Activated naive CD4-positive, alpha-beta T cell treated with anti-CD3 and anti-CD28 coated beads, Interleukin-2, amount 10 ng/mL, durations not matched to agents 7 days and 5 days (primary cell): ENCODE data around the gene RABGGTA.
"Not testable (repeated sequence)": the region's sequence is repeated elsewhere in the genome, so short reads cannot be mapped to it uniquely, and the experiment has no call there.

Experiments
- CTCF ChIA-PET: fragments of 350-600 bp; sonication (Branson Sonifier 250); formaldehyde crosslinking; loops from one replicate; lab custom pipeline; 2021; ENCODE audit warnings: antibody characterized with exemption; lab: Charles Lee
- DNase-seq: peaks from one replicate; pipeline ENCODE4 v3.0.0-alpha.2; 2020
- H3K27ac Mint-ChIP-seq: one replicate; pipeline ENCODE4 v1.8.0; 2021; ENCODE audit warnings: mild to moderate bottlenecking, moderate library complexity, mixed read lengths
- H3K27me3 Mint-ChIP-seq: one replicate; pipeline ENCODE4 v1.8.0; 2021; ENCODE audit warnings: mild to moderate bottlenecking, mixed read lengths
- H3K36me3 Mint-ChIP-seq: one replicate; pipeline ENCODE4 v1.8.0; 2021; ENCODE audit warnings: mixed read lengths
- H3K4me1 Mint-ChIP-seq: one replicate; pipeline ENCODE4 v1.8.0; 2021; ENCODE audit warnings: mixed read lengths
- H3K4me3 Mint-ChIP-seq: one replicate; pipeline ENCODE4 v1.8.0; 2021; ENCODE audit warnings: mild to moderate bottlenecking, moderate library complexity, mixed read lengths
- H3K9me3 Mint-ChIP-seq: one replicate; pipeline ENCODE4 v1.8.0; 2021; ENCODE audit warnings: mixed read lengths

RABGGTA gene

GRCh38 chr14:24245350-24245749 is 26.0 kb downstream of the RABGGTA start:
- CTCF ChIA-PET, result interaction anchor here (0.8 to 9.1 kb wide), 10 partner anchors 26 to 86 kb away, joined by 3 to 223 read pairs (median 5); partner anchors contain the start of genes CHMP4A, CIDEB, DHRS1 and LTB4R2
- DNase-seq, H3K27ac Mint-ChIP-seq, H3K9me3 Mint-ChIP-seq, H3K27me3 Mint-ChIP-seq, H3K4me3 Mint-ChIP-seq: not testable (repeated sequence)
- Mint-ChIP-seq H3K36me3 (peaks cover 13% of the 10 kb centered on the region), H3K4me1 (peaks cover 57% of the 10 kb centered on the region)

DNA sequence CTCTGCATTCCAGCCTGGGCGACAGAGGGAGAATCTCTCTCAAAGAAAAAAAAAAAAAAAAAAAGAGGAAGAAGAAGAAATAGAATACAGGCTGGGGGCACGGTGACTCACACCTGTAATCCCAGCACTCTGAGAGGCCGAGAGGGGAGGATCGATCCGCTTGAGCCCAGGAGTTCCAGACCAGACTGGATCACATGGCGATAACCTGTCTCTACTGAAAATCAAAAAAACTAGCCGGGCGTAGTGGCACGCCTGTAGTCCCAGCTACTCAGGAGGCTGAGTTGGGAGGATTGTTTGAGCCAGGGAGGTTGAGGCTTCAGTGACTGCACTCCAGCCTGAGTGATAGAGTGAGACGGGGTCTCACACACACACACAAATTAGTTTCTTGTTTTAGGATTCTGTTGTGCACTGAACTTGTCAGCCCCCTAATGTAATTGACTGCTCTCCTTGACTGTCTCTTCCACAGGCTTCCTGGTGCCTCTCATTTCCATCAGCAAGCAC is 28.0 kb downstream of the RABGGTA start:
- CTCF ChIA-PET, result interaction anchor here (0.5 to 9.1 kb wide), 23 partner anchors 8 to 680 kb away, joined by 3 to 223 read pairs (median 5); partner anchors contain the start of genes CIDEB, DCAF11, DHRS1 and GMPR2
- H3K4me1 Mint-ChIP-seq, result peaks cover 66% of the 10 kb centered on the region
- no peaks in the 10 kb centered on the region for H3K9me3 Mint-ChIP-seq
- H3K4me3 Mint-ChIP-seq, result peak overlapping the region; percentile 81
- H3K27ac Mint-ChIP-seq, result peak overlapping the region; percentile 97
- no peak for DNase-seq
- peaks cover 28% of the 10 kb centered on the region for H3K36me3 Mint-ChIP-seq
- H3K27me3 Mint-ChIP-seq, result no peaks in the 10 kb centered on the region

DNA sequence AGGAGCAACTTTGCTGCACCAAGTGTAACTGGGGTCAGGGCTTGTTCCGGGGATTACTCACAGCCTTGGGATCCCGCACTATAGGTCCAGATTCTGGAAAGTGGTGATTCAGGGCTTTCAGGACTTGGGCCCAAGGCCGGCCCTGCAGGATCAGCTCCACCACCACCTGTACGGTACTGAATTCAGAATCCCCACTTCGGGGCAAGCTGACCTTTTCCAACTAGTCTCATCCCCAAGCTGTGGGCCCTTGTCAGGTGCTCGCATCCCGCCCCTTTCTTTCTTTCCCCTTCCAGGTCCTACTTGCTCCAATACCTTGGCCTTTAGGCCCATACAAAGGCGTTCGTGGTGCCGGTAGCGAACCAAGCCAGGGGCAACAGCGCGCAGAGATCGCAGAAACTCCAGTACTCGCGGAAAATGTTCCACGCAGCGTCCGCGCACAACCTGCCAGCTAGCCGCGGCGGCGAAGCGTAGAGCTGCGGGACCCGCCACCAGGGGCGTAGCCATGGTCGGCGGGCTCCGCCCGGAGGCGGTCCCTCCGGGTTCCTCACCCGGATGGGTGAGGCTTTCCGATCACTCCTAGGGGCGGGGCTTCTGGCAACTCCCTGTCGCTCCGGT is 29.5 kb downstream of the RABGGTA start:
- H3K27ac Mint-ChIP-seq, result peak overlapping the region; percentile 97
- no peaks in the 10 kb centered on the region for H3K27me3 Mint-ChIP-seq
- H3K4me1 Mint-ChIP-seq, result peaks cover 67% of the 10 kb centered on the region
- no peaks in the 10 kb centered on the region for H3K9me3 Mint-ChIP-seq
- peaks cover 42% of the 10 kb centered on the region for H3K36me3 Mint-ChIP-seq
- CTCF ChIA-PET, result interaction anchor here (0.7 to 9.1 kb wide), 26 partner anchors 8 to 189 kb away, joined by 3 to 223 read pairs (median 4); partner anchors contain the start of genes CHMP4A, CIDEB, DCAF11 and DHRS1
- peak; percentile 96 for DNase-seq
- H3K4me3 Mint-ChIP-seq, result peak overlapping the region; percentile 81

DNA sequence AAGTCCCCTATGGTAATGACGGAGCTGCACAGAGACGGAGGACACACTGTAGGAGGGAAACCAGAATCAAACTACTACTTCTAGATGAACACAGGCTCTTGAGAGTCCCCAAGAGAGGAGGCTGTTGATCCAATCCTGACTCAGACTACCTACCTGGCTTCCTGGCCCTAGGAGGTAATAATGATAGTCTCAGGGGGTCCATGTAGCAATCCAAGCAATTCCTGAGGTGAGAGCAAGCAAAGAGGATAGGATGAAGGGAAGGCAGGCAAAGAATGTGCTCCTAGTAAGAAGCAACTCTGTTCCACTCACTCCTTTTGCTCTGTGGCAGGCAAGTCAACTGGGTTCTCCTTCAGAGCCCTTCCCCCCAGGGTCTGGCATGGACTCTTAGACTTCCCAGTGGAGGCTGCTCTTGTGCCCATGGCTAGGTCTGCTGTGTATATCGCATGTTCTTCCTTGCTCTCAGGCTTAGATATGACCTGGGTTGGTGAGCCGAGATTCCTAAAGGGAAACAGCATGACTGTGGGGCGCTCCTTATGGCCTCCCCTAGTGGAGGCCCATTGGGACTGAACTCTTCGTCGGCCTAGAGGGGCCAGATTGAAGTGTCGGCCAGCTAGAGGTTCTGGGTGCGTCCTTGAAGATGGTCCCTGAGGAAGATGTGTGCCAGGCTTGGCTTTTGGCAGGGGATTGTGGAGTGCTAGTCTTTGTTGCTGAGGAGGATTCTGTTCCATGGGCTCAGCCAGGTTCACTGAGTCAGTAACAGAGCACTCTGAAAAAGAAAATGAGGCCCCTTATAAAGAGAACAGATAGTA is 31.1 kb downstream of the RABGGTA start:
- Mint-ChIP-seq H3K9me3 (no peaks in the 10 kb centered on the region), H3K4me1 (peaks cover 71% of the 10 kb centered on the region), H3K4me3 (peak overlapping the region; percentile 81), H3K27me3 (no peaks in the 10 kb centered on the region), H3K27ac (peak overlapping the region; percentile 38), H3K36me3 (peaks cover 59% of the 10 kb centered on the region)
- DNase-seq, result no peak
- CTCF ChIA-PET, result interaction anchor here (1.1 to 9.1 kb wide), 3 partner anchors 59 to 69 kb away, joined by 4 to 223 read pairs (median 17); partner anchors contain the start of genes CIDEB, DHRS1, LTB4R2 and NOP9

- H3K27ac Mint-ChIP-seq, result peak overlapping the region; percentile 29
- H3K36me3 Mint-ChIP-seq, result peaks cover 75% of the 10 kb centered on the region
- CTCF ChIA-PET, result interaction anchor here (1.3 to 4.5 kb wide), 5 partner anchors 23 to 70 kb away, joined by 3 to 19 read pairs (median 6); partner anchors contain the start of genes CIDEB, LTB4R2 and MDP1
Measured at GRCh38 chr14:24238527-24239037, 32.8 kb downstream of the RABGGTA start.

DNA sequence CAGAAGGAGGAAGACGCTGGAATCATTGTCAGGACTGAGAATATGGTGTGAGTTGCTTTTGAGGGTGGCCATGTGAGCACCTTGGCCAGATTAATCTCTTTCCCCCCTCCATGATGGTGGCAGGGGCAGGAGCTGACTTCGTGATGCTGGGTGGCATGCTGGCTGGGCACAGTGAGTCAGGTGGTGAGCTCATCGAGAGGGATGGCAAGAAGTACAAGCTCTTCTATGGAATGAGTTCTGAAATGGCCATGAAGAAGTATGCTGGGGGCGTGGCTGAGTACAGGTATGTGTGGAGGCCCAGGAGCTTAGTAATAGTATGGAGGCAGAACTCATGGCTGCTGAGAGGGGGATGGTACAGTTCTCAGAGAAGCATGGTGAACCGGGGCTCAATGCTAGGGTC is 33.3 kb downstream of the RABGGTA start:
- Mint-ChIP-seq H3K4me3 (no peak overlapping the region), H3K27ac (no peak overlapping the region), H3K9me3 (no peaks in the 10 kb centered on the region)

More at GRCh38 chr14:24238527-24239037, 32.8 kb downstream of the RABGGTA start:
- Mint-ChIP-seq H3K4me3 (no peak overlapping the region), H3K27me3 (no peaks in the 10 kb centered on the region), H3K4me1 (peaks cover 79% of the 10 kb centered on the region), H3K9me3 (no peaks in the 10 kb centered on the region)
- no peak for DNase-seq

DNA sequence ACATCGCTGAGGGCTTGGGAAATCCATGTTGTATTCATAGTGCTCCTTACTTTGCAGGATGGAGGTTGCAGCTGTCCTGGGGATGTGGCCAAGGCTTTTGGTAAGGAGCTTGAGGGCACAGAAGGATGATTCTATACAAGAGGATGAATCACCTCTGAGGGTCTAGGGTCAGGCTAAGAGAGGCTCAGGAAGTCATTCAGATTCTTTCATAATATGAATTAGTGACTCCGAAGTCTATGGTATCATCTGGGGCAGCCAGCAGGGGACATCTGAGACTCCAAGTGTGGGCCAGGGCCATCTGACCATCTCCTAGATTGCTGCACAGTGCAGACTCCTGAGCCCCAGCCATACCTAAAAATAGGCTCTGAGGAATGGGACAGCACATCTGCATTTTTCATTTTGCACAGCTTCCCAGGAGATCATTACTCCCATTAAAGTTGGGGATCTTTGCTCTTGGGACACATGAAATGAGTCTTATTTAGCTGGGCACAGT is 33.9 kb downstream of the RABGGTA start:
- Mint-ChIP-seq H3K4me1 (peaks cover 80% of the 10 kb centered on the region), H3K27me3 (no peaks in the 10 kb centered on the region), H3K9me3 (no peaks in the 10 kb centered on the region), H3K4me3 (no peak overlapping the region), H3K27ac (no peak overlapping the region), H3K36me3 (peaks cover 75% of the 10 kb centered on the region)
- no peak for DNase-seq
- CTCF ChIA-PET, result interaction anchor here (1.1 to 4.5 kb wide), 6 partner anchors 9 to 71 kb away, joined by 3 to 19 read pairs (median 6); partner anchors contain the start of genes CIDEB, LTB4R2 and MDP1

More for the DNA sequence above, 33.3 kb downstream of the RABGGTA start:
- CTCF ChIA-PET, result interaction anchor here (1.3 to 4.5 kb wide), 5 partner anchors 22 to 71 kb away, joined by 3 to 19 read pairs (median 6); partner anchors contain the start of genes CIDEB, LTB4R2 and MDP1
- H3K36me3 Mint-ChIP-seq, result peaks cover 75% of the 10 kb centered on the region
- DNase-seq, result no peak
- no peaks in the 10 kb centered on the region for H3K27me3 Mint-ChIP-seq
- peaks cover 79% of the 10 kb centered on the region for H3K4me1 Mint-ChIP-seq

DNA sequence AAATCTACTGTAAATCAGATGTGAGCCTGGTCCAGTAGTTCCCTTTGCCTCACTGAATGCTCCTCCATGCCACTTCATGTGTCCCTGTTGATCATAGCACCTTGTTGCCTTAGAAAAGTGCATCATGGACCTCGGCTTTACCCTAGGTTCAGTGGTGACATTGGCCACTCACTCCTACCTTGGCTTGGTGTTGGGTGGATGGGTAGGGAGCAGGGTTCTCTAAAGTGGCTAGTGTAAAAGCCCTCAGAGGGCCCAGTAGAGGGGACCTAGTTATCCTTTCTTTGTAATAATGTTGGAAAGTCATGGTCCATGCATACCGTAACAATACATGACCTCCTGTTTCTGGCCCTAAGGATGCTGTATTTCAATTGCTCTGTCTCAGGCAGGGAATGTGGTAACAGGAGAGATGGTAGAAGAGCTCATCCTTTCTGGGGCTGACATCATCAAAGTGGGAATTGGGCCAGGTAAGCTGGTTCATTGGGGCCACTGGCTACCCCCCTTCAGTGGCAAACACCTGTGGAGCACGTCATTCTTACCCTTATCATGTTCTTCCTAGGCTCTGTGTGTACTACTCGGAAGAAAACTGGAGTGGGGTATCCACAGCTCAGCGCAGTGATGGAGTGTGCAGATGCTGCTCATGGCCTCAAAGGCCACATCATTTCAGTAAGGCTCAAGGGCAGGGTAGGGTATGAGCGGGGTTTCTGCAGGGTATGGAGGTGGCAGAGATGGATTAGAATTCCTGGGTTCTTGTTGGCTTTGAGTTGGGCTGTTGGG is 34.5 kb downstream of the RABGGTA start:
- Mint-ChIP-seq H3K4me3 (no peak overlapping the region), H3K4me1 (peaks cover 77% of the 10 kb centered on the region), H3K36me3 (peaks cover 72% of the 10 kb centered on the region), H3K27me3 (no peaks in the 10 kb centered on the region), H3K27ac (no peak overlapping the region), H3K9me3 (no peaks in the 10 kb centered on the region)
- DNase-seq, result no peak
- CTCF ChIA-PET, result interaction anchor here (1.1 to 4.5 kb wide), 6 partner anchors 8 to 72 kb away, joined by 3 to 19 read pairs (median 10); partner anchors contain the start of genes CIDEB, LTB4R2 and MDP1

GRCh38 chr14:24235804-24236688 is 35.4 kb downstream of the RABGGTA start:
- H3K4me3 Mint-ChIP-seq, result no peak overlapping the region
- peaks cover 78% of the 10 kb centered on the region for H3K4me1 Mint-ChIP-seq
- no peak overlapping the region for H3K27ac Mint-ChIP-seq
- DNase-seq, result no peak
- H3K36me3 Mint-ChIP-seq, result peaks cover 75% of the 10 kb centered on the region
- H3K9me3 Mint-ChIP-seq, result no peaks in the 10 kb centered on the region
- H3K27me3 Mint-ChIP-seq, result no peaks in the 10 kb centered on the region
- CTCF ChIA-PET, result interaction anchor here (0.8 to 4.5 kb wide), 5 partner anchors 8 to 196 kb away, joined by 3 to 19 read pairs (median 6); partner anchors contain the start of genes CIDEB and MDP1

DNA sequence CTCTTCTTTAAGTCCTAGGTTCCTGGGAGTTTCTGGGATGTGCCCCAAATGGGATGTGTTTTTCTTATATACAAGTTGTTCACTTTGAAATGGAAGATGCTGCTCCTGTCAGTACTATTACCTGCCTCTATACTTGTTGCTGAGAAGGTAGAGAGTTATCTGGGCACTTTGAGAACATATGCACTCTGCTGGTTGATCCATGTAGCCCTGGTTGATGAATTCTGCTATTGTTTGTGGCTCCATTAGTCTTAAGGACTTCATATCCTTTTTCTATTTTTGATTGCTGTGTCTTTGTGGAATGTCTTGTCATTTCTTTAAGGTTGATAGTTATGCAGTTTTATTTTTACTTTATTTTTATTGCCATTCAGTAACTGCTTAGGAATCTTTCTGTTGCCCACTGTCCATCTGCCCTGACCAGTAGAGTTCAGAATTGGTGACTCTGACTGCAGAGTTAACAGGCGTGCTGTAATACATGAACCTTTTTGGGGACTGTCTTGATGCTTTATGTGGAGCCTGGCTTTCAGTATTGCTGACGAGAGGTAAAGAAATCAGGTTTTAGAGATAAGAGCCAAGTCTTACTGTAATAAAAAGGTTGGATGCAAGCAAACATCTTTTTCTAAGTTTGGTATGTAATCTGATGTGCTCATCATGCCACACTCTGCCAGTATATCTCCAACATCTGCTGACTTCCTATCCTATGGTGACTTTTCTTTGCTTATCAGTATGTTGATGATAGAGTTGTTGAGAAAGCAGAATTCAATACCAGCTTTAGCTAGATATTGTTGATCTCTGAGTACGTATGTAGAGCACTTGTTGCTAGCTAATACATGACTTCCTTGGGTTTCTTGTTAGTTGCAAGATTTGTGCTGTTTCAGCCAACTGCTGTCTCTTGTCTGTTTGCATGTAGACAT is 37.0 kb downstream of the RABGGTA start:
- peaks cover 61% of the 10 kb centered on the region for H3K36me3 Mint-ChIP-seq
- no peak for DNase-seq
- peak overlapping the region; percentile 48 for H3K4me3 Mint-ChIP-seq
- no peaks in the 10 kb centered on the region for H3K9me3 Mint-ChIP-seq
- peaks cover 70% of the 10 kb centered on the region for H3K4me1 Mint-ChIP-seq
- no peaks in the 10 kb centered on the region for H3K27me3 Mint-ChIP-seq
- H3K27ac Mint-ChIP-seq, result peak overlapping the region; percentile 55
- CTCF ChIA-PET, result interaction anchor here (1.2 to 4.5 kb wide), 6 partner anchors 8 to 198 kb away, joined by 4 to 19 read pairs (median 10); partner anchors contain the start of genes CIDEB, LTB4R2 and TINF2

DNA sequence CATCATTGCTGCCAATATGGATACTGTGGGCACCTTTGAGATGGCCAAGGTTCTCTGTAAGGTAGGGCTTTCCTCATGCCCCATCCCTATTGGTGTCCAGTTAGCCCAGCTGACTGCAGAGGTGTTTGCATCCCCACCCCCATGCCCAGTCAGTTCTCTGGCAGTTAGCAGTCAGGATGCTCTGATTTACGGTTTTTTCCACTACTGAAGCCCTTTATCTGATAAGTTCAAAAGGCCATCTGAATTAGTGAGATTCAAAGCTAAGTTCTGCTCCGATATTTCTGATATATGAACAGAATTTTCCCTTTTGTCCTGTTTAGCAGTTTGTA is 37.9 kb downstream of the RABGGTA start:
- DNase-seq, result no peak
- H3K9me3 Mint-ChIP-seq, result no peaks in the 10 kb centered on the region
- no peaks in the 10 kb centered on the region for H3K27me3 Mint-ChIP-seq
- H3K4me1 Mint-ChIP-seq, result peaks cover 66% of the 10 kb centered on the region
- H3K36me3 Mint-ChIP-seq, result peaks cover 56% of the 10 kb centered on the region
- H3K27ac Mint-ChIP-seq, result peak overlapping the region; percentile 91
- CTCF ChIA-PET, result interaction anchor here (1.5 to 3.2 kb wide), 3 partner anchors 9 to 76 kb away, joined by 3 to 16 read pairs (median 4); partner anchors contain the start of genes LTB4R2 and TINF2
- H3K4me3 Mint-ChIP-seq, result peak overlapping the region; percentile 87
